Measurements from ENCODE around the gene NKD2. TPM values are rescaled to one million over a fixed set of nuclear protein-coding genes. Genes with fewer than 3 reads are reported as not detected.
A peak's percentile ranks its signal among the peaks of the same experiment; 100 is the strongest.
"Not testable (repeated sequence)": the region's sequence is repeated elsewhere in the genome, so short reads cannot be mapped to it uniquely, and the experiment has no call there.

Gene NKD2
- total RNA-seq, 1 donor from 2014 or later, result 2.8 TPM

DNA sequence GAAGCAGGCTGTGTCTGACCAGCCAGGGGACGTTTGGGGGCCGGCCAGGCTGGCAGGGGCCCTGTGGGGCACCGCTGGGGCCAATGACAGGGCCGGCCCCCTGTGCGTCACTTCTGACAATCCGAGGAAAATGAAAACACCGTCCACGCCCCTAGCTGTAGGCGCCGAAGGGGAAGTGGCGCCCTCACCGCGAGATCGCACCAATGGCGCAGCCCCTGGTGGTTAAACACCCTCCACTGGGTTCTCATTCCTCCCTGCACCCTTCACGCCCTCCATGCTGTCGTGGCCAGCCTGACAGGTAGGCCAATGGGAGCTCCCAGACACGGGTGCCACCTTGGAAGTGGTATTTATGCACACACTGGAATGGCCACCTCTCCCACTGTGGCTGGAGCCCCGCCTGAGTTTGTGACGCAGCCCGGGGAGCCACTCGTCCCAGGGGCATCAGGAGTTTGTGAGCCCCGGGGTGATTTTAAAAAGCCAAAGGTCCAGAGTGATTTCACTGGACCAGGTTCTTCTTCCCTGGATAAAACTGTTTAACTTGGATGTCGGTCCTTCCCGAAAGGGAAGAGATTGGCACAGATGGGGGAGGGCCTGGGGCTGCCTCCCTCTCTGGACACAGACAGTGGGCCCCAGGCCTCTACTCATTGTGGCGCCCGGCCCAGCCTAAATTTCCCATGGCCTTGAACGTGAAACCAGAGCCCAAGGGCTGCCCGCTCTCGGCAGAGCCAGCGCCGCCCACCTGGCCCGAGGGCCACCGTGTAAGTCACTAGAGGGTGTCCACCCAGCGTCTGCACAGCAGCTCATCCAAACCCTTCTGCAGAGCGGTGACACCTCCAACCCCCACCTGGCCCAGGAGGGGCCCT lies 49.7 kb downstream of the NKD2 start:
- intact Hi-C loops (cut with DNase I), result no loop called here
- ATAC-seq (ENCODE audit: poor library complexity) (no peak), DNase-seq (peak; percentile 41)

DNA sequence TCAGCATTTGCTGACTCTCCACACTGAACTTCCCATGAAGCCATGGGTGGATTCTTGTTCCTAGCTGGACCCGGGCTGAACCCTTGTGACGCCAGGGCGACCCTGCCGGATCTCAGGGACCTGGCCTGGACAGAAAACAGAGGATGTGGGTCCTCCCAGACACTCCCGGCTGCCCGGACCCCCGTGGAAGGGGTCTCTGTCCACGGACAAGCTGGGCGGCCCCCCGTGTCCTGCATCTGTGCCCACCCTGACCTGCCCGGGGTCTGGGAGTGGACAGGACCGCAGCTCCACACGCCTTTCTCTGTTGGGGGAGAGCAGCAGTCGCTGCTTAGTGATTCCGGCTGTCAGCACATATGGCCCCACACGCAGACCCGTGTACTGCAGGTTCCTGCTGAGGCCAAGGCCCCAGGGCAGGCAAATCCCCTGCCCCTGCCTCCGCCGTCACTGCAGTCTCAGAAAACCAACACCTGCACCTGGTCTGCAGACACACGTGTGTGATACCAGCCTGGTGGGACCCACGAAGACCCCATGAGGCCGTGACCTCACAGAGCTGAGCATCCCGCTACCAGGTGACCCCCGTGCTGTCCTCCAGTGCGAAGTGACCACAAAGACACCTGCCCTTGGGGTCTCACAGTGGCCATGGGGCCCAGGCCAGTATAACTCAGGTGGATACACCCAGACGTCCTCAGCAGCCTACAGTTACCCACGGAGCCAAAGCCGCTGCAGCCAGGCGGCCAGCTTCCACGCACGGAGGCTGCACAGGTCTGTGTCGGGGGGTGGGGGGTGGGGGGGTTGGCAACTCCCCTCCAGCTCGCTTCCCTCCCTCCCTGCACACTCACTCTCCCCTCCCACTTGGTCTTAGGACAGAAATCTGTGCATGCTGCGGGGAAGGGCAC lies 50.6 kb downstream of the NKD2 start:
- intact Hi-C loops (cut with DNase I), result no loop called here
- ATAC-seq (ENCODE audit: poor library complexity) (no peak), DNase-seq (peak; percentile 36)

DNA sequence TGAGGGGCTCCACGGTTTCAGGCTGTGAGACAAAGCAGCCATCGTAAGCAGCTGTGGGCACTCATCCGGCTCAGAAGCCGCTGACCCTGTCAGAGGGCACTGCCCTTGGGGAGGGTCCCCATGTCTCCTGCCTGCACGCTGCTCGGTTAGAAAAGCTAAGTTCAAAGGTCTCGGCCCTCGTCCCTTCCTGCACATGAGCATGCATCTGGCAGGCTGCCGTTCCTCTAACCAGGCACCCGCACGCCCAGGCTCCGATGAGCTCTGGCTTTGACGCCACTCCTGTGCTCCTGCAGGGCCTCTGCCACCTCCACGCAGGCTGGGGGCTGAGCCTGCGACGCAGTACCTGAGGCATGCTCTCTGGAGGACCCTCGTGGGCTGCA lies 51.3 kb downstream of the NKD2 start:
- ATAC-seq (ENCODE audit: poor library complexity) (no peak), DNase-seq (peak; percentile 35)
- intact Hi-C loops (cut with DNase I), result no loop called here

DNA sequence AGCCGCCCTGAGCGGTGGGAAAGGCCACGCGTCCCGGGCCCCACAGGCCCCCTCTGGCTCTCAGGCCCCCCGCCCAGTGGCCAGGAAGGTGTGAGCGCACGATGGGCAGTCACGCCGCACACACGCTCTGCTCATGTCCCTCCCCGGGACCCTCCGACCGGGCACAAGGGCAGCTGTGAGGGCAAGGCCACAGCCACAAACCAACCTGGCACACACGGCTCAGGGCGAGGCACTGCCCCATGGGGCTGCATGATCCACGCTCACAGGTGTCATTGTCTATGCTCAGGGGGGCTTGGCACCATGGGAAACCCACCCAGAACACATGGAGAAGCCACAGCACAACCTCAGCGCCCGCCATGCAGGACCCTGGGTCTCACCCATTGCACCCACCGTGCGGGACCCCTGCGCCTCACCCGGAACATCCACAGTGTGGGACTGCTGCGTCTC lies 52.0 kb downstream of the NKD2 start:
- ATAC-seq (ENCODE audit: poor library complexity) (no peak), DNase-seq (peak; percentile 31)
- intact Hi-C loops (cut with DNase I), result no loop called here

DNA sequence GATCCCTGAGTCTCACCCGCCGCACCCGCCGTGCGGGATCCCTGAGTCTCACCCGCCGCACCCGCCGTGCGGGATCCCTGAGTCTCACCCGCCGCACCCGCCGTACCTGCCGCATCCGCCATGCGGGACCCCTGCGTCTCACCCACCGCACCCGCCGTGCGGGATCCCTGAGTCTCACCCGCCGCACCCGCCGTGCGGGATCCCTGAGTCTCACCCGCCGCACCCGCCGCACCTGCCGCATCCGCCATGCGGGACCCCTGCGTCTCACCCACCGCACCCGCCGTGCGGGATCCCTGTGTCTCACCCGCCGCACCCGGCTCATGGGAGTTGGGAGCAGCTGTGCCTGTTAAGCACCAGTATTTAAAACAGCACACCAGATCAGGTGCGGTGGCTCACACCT lies 52.7 kb downstream of the NKD2 start:
- ATAC-seq (ENCODE audit: poor library complexity); intact Hi-C loops (cut with DNase I): not testable (repeated sequence)
- DNase-seq, result peak; percentile 24

DNA sequence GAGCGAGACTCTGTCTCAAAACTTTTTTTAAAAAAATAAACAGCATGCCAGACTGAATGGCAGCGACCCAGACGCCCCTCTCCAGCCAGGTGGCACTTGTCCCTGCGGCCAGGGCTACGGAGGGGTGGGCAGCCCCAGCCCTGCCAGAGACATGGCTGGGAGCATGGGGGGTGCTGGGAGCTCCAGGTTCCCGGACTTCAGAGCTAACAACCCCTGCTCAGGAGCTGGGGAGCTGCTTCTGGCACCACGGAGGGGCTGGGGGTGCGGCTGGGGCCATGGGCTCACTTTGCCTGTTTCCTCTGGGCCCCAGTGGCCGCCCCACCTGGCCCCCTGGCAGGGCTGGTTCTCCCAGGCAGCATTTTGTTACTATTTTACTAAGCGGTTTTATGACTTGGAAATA lies 53.3 kb downstream of the NKD2 start:
- intact Hi-C loops (cut with DNase I), result no loop called here
- peak; percentile 34 for DNase-seq
- ATAC-seq (ENCODE audit: poor library complexity), result no peak

DNA sequence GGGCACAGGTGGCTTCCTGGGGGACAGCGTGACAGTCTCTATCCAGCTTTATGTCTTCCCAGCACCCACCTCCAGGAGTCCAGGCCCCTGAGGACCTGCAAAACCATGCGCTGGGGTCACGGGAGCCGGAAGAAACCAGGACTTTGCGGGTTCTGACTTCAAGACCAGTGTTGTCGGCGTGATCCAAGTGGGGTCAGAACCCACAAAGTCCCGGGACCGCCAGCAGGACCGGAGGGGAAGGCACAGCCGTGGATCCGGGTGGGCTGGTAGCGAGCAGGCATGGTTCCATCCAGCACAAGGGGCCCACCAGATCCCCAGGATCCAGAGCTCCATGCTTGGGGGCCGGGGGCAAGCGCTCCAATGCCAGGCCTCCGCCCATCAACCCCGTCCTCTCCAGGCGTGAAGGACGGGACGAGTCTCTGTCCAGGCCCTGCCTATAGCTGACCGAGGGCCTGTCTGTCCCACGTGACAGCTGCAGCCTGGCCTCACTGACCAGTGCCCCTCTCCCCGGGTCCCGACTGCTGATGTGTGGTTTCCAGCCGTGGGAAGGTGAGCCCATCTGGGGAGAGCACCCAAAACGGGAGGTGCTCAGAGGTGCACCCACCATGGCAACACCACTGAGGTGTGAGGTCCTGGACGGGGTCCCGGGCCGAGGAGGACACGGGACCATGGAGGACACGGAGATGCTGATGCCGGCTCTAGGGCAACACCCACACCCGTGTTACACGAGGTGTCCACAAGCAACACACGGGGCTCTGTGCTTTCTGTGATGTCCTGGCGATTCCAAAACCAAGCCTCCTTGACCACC lies 54.4 kb downstream of the NKD2 start:
- intact Hi-C loops (cut with DNase I), result no loop called here
- no peak for ATAC-seq (ENCODE audit: poor library complexity)
- DNase-seq, result peak; percentile 32

DNA sequence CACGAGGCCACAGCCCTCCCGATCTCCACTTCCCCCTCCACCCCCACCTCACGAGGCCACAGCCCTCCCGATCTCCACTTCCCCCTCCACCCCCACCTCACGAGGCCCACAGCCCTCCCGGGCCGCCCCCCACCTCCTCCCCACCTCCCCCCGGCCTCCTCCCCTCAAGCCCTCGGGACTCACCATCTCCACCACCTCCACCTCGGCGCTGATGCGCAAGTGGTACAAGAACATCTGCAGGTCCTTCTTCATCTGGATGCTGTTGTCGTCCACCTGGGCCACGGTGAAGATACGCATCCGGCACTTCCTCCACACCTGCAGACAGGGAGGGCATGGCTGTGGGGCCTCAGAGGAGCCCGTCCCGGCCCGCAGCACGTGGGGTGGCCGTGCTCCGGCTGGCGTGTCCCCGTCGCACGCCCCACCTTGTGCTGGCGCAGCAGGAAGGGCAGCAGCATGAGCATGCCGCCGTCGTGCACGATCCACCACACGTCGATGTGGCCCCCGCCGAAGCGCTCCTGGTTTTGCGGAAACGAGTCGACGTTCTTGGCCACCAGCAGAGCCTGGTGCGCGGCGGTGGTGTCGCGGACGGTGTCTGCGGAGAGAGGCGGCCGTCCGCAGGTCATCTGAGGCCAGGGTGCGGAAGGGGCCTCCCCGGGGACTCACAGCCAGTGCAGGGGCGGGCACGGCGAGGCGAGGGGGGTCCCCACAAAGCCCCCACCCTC lies 55.2 kb downstream of the NKD2 start:
- ATAC-seq (ENCODE audit: poor library complexity), result no peak
- intact Hi-C loops (cut with DNase I), result no loop called here
- peak; percentile 33 for DNase-seq

DNA sequence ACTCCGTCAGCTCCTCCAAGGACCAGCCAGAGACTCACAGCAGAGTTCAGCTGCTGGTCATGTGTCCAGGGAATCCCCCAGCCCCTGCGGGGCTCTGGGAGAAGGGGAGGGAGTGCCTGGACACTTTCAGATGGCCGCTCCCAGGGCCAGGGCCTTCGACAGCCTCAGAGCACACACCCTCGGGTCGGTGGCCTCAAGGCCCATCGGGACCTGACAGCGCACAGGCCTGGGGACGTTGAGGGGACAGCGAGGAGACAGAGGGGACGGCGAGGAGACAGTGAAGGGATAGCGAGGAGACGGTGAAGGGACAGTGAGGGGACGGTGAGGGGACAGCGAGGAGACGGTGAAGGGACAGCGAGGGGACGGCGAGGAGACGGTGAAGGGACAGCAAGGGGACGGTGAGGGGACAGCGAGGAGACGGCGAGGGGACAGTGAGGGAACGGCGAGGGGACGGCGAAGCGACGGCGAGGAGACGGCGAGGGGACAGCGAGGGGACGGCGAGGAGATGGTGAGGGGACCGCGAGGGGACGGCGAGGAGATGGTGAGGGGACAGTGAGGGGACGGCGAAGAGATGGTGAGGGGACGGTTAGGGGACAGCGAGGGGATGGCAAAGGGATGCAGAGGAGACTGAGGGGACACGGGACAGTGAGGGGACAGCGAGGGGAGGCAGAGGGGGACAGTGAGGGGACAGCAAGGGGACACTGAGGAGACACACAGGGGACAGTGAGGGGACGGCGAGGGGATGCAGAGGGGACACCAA lies 56.0 kb downstream of the NKD2 start:
- ATAC-seq (ENCODE audit: poor library complexity) (no peak), DNase-seq (peak; percentile 37)
- intact Hi-C loops (cut with DNase I), result no loop called here

DNA sequence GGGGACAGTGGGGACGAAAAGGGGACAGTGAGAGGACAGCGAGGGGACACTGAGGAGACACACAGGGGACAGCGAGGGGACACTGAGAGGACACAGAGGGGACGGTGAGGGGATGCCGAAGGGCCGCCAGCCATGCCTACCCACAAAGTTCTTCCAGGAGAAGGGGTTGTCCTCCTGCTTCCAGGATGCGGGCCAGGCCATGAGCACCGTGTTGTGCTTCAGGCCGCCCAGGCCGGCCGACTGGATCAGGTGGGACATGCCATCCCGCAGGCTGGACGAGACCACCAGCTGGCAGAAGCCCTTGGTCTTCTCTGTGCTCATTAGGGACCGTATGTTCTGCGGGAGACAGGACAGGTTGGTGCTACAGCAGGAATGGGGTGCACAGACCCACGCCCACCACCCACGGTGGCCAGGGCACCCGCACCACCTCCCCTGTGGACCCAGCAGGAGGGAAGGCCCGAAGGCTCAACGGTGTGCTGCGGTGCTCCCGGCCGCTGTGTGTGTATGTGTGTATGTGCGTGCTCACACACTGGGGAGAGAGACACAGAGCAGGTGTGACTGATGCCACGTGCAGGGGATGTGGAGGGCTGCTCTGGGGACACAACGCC lies 56.6 kb downstream of the NKD2 start:
- ATAC-seq (ENCODE audit: poor library complexity), result no peak
- peak; percentile 32 for DNase-seq
- intact Hi-C loops (cut with DNase I), result no loop called here

DNA sequence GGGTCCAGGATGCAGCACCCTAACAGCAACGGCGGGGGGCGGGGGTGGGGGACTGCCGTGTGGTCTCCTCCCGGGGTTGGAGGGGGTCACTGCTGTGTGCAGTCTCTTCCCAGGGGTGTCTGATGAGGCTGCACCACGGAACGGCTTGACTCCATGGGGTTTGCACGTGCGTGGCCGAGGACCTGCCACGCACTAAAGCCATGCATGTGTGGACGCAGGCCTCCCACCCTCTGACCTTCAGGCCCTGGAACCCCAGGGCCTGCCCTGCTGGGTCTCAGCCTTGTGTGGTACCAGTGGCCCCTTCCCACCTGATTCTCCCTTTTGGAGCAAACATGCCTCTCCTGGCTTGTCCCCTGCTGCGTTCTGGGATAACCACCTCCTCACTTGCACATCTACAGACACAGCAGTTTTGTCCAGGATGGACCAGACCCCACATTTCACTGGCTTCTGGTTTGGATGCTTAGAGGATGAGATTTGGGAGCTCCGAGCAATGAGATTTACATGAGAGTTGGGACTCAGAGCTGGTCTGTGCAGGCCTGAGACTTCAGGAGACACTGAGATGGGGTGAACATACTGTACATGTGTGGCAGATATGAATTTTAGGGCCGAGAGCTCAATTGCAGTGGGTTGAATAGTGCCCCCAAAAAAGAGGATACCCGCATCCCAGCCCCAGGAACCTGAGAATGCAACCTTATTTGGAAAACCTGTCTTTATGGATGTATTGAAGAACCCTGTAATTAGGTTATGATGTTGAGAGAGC lies 57.5 kb downstream of the NKD2 start:
- intact Hi-C loops (cut with DNase I), result no loop called here
- ATAC-seq (ENCODE audit: poor library complexity), result no peak
- DNase-seq, result peak; percentile 26

DNA sequence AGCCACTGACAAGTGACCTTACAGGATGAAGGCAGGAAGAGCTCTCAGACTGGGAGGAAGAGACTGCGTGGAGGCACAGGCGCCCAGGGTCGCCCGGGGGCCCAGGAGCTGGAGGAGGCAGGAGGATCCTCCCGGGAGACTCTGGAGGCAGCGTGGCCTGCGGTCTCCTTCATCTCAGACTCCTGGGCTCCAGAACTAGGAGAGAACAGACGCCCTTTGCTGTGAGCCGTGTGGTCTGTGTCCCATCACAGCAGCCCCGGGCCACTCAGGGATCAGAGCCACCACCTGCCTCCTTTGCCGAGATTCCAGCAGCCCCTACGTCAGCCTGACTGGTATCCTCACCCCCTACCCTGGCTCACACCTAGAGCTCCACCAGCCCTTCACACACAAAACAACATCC lies 58.1 kb downstream of the NKD2 start:
- DNase-seq (peak; percentile 33), ATAC-seq (ENCODE audit: poor library complexity) (no peak)
- intact Hi-C loops (cut with DNase I), result no loop called here

DNA sequence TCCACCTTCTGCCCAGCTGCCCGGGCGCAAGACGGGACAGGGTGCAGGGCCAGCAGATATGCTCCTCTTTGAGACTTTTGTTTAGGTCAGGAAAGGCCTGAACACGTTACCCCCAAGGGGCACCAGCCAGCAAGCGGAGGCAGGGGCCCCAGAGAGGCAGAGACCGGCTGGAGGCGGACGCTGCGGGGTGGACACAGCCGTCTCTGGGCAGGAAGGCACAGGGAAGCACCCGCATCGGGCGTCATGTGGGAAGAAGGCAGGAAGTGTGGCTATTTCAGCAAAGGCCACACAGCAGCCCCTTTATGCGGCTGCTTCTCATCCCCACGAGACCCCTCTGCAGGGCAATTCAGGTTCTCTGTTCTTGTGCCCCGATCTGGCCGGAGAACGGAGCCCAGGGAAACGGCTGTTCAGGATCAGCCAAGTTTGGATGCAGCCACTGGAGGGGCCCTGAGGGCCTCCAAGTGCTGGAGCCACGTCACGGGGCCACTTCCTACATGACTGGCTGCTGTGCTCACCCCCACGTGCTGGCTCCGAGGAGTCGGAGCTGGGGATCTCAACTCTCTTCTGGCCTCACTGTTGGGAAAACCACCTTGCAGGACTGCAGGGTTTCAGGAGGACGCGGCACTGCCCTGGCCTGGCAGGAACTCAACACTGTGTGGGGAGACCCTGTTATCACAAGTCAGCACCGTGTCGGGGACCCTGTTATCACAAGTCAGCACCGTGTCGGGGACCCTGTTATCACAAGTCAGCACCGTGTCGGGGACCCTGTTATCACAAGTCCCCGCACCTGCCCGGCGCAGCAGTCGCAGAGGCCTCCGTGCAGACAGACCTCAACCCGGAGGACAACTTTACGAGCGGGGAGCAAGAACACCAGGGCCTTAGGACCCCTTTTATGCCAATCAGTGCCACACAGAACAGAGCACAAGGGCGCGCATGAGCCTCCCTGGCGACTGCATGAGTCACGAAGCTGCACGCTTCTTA lies 58.8 kb downstream of the NKD2 start:
- ATAC-seq (ENCODE audit: poor library complexity) (peak; percentile 26), DNase-seq (peak; percentile 67)
- intact Hi-C loops (cut with DNase I), result no loop called here

DNA sequence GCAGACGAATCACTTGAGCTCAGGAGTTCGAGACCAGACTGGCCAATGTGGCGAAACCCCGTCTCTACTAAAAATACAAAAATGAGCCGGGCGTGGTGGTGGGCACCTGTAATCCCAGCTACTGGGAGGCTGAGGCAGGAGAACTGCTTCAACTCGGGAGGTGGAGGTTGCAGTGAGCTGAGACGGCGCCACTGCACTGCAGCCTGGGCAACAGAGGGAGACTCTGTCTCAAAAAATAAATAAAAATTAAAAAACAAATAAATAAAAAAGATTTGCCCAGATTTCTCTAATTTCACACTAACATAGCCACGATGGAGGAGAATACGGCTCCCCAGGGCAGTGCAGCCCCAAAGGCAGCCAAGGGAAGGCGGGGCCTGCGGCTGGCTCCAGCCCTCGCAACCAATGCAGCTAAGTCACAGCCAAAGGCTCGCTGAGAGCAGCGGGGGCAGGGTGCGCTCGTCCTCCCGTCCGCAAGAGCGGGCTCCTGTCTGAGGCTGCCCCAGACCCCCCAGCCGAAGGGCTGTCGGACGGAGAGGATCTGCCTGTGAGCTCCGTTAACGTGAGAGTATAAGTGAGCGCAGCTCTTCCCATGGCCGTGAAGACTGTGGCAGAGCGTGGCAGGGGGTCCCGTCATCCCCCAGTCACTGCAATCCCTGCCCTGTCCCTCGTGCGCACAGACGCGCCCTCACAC lies 59.7 kb downstream of the NKD2 start:
- DNase-seq (peak; percentile 82), ATAC-seq (ENCODE audit: poor library complexity) (peak; percentile 97)
- intact Hi-C loops (cut with DNase I), result no loop called here
